HEK293 (cell line): ENCODE results near the gene GPR149.

Source experiments
- CTCF ChIA-PET: fragments of 350-600 bp; formaldehyde crosslinking; extraction: SDS; loops from one replicate; lab custom pipeline; 2021; ENCODE audit warnings: antibody characterized with exemption; lab: Yijun Ruan, JAX
- POLR2A ChIA-PET: fragments of 300-600 bp; formaldehyde crosslinking; extraction: SDS; loops from one replicate; lab custom pipeline; 2020; ENCODE audit warnings: antibody characterized with exemption, inconsistent platforms; lab: Yijun Ruan, JAX
- H3K27ac ChIP-seq: fragments of 200-500 bp; sonication (Bioruptor generic); 2 replicates; pipeline ENCODE4 v1.5.1; 2014; ENCODE audit warnings: low read depth, low read length, control low read depth, inconsistent platforms; ENCODE audit errors: extremely low read depth
- H3K36me3 ChIP-seq, 2 experiments: fragments of 200-500 bp in 1 of 2; sonication (Bioruptor generic) in 1 of 2; 1 replicate in 1 of 2; 2 replicates in 1 of 2; pipeline ENCODE4 v1.5.1; 2014 to 2017; ENCODE audit warnings: inconsistent platforms in 2 of 2, low read length in 2 of 2; ENCODE audit not compliant: control insufficient read depth in 2 of 2, insufficient read depth in 1 of 2
- H3K4me1 ChIP-seq: fragments of 200-500 bp; sonication (Bioruptor generic); 2 replicates; pipeline ENCODE4 v1.5.1; 2014; ENCODE audit warnings: mild to moderate bottlenecking, low read length, inconsistent platforms; ENCODE audit not compliant: control insufficient read depth, insufficient read depth
- H3K4me3 ChIP-seq: 2 replicates; pipeline ENCODE4 v1.5.1; 2011; ENCODE audit warnings: low read depth, mild to moderate bottlenecking, control low read depth, low read length, moderate library complexity
- H3K9me3 ChIP-seq: fragments of 200-500 bp; sonication (Bioruptor generic); 2 replicates; pipeline ENCODE4 v1.5.1; 2014; ENCODE audit warnings: low read depth, low read length, inconsistent platforms; ENCODE audit not compliant: control insufficient read depth, insufficient read depth
- GLIS2 ChIP-seq: fragments of 450-650 bp; formaldehyde crosslinking; IDR thresholded peaks from 2 replicates; pipeline ENCODE4 v1.5.1; 2016; ENCODE audit warnings: missing biosample characterization, missing genetic modification characterization
- KLF10 ChIP-seq: fragments of 450-650 bp; IDR thresholded peaks from 2 replicates; pipeline ENCODE4 v1.5.1; 2018; ENCODE audit warnings: missing biosample characterization, mild to moderate bottlenecking, missing genetic modification characterization
- KLF16 ChIP-seq: fragments of 450-650 bp; formaldehyde crosslinking; IDR thresholded peaks from 2 replicates; pipeline ENCODE4 v1.5.1; 2017; ENCODE audit warnings: missing biosample characterization, missing genetic modification characterization
- KLF8 ChIP-seq: fragments of 450-650 bp; formaldehyde crosslinking; IDR thresholded peaks from 2 replicates; pipeline ENCODE4 v1.5.1; 2016; ENCODE audit warnings: missing biosample characterization, missing genetic modification characterization
- YY1 ChIP-seq: fragments of 450-650 bp; formaldehyde crosslinking; IDR thresholded peaks from 2 replicates; pipeline ENCODE4 v1.5.1; 2018; ENCODE audit warnings: missing biosample characterization, missing genetic modification characterization
- YY2 ChIP-seq: fragments of 450-650 bp; formaldehyde crosslinking; IDR thresholded peaks from 2 replicates; pipeline ENCODE4 v1.5.1; 2016; ENCODE audit warnings: missing biosample characterization, missing genetic modification characterization
- ZBTB44 ChIP-seq: fragments of 450-650 bp; IDR thresholded peaks from 2 replicates; pipeline ENCODE4 v1.5.1; 2018; ENCODE audit warnings: missing biosample characterization, mild to moderate bottlenecking, missing genetic modification characterization
- ZNF311 ChIP-seq: fragments of 450-650 bp; formaldehyde crosslinking; IDR thresholded peaks from 2 replicates; pipeline ENCODE4 v1.5.1; 2017; ENCODE audit warnings: missing biosample characterization, missing genetic modification characterization, borderline replicate concordance
- ZNF362 ChIP-seq: fragments of 450-650 bp; formaldehyde crosslinking; IDR thresholded peaks from 2 replicates; pipeline ENCODE4 v1.5.1; 2016; ENCODE audit warnings: missing biosample characterization, missing genetic modification characterization
- ZNF513 ChIP-seq: fragments of 450-650 bp; IDR thresholded peaks from 2 replicates; pipeline ENCODE4 v1.5.1; 2018; ENCODE audit warnings: missing biosample characterization, missing genetic modification characterization
- ZNF555 ChIP-seq: fragments of 450-650 bp; formaldehyde crosslinking; conservative IDR thresholded peaks from 2 replicates; pipeline ENCODE4 v1.5.1; 2017; ENCODE audit warnings: missing biosample characterization, mild to moderate bottlenecking, missing genetic modification characterization, inconsistent platforms
- ZNF629 ChIP-seq: fragments of 450-650 bp; formaldehyde crosslinking; IDR thresholded peaks from 2 replicates; pipeline ENCODE4 v1.5.1; 2017; ENCODE audit warnings: missing biosample characterization, missing genetic modification characterization
- ZNF639 ChIP-seq: fragments of 450-650 bp; formaldehyde crosslinking; IDR thresholded peaks from 2 replicates; pipeline ENCODE4 v1.5.1; 2016; ENCODE audit warnings: missing biosample characterization, missing genetic modification characterization
- TF ChIP-seq, protein P1 (sequence below): IDR thresholded peaks from 2 replicates; pipeline ENCODE4 v1.6.1; 2011; ENCODE audit warnings: mild to moderate bottlenecking, low read depth, low read length, borderline replicate concordance
- TF ChIP-seq, protein P2 (sequence below): fragments of 450-650 bp; formaldehyde crosslinking; IDR thresholded peaks from 2 replicates; pipeline ENCODE4 v1.5.1; 2016; ENCODE audit warnings: missing biosample characterization, missing genetic modification characterization, borderline replicate concordance
- TF ChIP-seq, protein P3 (sequence below): fragments of 450-650 bp; formaldehyde crosslinking; IDR thresholded peaks from 2 replicates; pipeline ENCODE4 v1.5.1; 2016; ENCODE audit warnings: missing biosample characterization, missing genetic modification characterization

The GPR149 gene

GRCh38 chr3:154316974-154317767 lies 112.8 kb downstream of the GPR149 start:
- no peaks in the 10 kb centered on the region for H3K9me3 ChIP-seq
- H3K27ac ChIP-seq, result no peak overlapping the region
- no peaks in the 10 kb centered on the region for H3K4me1 ChIP-seq
- TF ChIP-seq YY2 (tag by site-specific recombination) (no peak), KLF16 (no peak), ZNF639 (tag by site-specific recombination) (no peak), ZNF555 (tag by site-specific recombination) (no peak), ZNF362 (no peak), ZNF311 (tag by site-specific recombination) (no peak), KLF10 (no peak), ZBTB44 (no peak), KLF8 (tag by site-specific recombination) (no peak), ZNF629 (no peak), YY1 (no peak), ZNF513 (tag by site-specific recombination) (no peak), GLIS2 (tag by site-specific recombination) (no peak)
- TF ChIP-seq, protein P1, sequence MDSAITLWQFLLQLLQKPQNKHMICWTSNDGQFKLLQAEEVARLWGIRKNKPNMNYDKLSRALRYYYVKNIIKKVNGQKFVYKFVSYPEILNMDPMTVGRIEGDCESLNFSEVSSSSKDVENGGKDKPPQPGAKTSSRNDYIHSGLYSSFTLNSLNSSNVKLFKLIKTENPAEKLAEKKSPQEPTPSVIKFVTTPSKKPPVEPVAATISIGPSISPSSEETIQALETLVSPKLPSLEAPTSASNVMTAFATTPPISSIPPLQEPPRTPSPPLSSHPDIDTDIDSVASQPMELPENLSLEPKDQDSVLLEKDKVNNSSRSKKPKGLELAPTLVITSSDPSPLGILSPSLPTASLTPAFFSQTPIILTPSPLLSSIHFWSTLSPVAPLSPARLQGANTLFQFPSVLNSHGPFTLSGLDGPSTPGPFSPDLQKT, result no peak
- TF ChIP-seq, protein P2, sequence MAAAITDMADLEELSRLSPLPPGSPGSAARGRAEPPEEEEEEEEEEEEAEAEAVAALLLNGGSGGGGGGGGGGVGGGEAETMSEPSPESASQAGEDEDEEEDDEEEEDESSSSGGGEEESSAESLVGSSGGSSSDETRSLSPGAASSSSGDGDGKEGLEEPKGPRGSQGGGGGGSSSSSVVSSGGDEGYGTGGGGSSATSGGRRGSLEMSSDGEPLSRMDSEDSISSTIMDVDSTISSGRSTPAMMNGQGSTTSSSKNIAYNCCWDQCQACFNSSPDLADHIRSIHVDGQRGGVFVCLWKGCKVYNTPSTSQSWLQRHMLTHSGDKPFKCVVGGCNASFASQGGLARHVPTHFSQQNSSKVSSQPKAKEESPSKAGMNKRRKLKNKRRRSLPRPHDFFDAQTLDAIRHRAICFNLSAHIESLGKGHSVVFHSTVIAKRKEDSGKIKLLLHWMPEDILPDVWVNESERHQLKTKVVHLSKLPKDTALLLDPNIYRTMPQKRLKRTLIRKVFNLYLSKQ (tag by site-specific recombination), result no peak
- TF ChIP-seq, protein P3, sequence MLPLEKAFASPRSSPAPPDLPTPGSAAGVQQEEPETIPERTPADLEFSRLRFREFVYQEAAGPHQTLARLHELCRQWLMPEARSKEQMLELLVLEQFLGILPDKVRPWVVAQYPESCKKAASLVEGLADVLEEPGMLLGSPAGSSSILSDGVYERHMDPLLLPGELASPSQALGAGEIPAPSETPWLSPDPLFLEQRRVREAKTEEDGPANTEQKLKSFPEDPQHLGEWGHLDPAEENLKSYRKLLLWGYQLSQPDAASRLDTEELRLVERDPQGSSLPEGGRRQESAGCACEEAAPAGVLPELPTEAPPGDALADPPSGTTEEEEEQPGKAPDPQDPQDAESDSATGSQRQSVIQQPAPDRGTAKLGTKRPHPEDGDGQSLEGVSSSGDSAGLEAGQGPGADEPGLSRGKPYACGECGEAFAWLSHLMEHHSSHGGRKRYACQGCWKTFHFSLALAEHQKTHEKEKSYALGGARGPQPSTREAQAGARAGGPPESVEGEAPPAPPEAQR (tag by site-specific recombination), result no peak
- CTCF ChIA-PET, result interaction anchor here (0.6 kb wide), 1 partner anchor 640 kb away, joined by 4 read pairs; no protein-coding TSS in a partner anchor
- POLR2A ChIA-PET, result no interaction called here
- H3K36me3 ChIP-seq, result peaks cover 10 to 45% of the 10 kb centered on the region in 2 experiments; a peak in 2 of 3 replicates
- no peak overlapping the region for H3K4me3 ChIP-seq
